ENCODE measurements around the gene PSTPIP1.

PSTPIP1 gene

DNA sequence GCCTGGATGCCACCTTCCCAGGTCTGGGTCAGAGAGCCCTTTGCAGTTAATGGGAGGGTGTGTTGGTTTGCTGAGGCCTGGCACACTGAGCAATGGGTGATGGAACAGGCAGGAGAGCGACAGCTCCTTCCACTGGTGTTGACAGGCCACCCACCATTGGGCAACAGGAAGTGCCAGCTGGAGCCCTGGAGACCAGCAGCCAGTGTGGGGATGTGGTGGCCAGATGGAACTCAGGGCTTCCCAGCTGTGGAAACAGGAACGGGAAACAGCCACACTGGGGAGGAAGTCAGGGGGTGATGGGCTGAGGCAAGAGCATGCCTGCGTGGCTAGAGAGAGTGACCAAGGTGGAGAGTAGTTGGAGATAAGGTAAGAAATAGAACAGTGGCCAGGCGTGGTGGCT lies 9.3 kb downstream of the PSTPIP1 start:
- no peak for DNase-seq (ENCODE audit: low spot score)
- in situ Hi-C loops (cut with MboI; ENCODE audit: low pct_unique_long_range_greater_than_20kb, low sequenced_read_pairs, unreplicated experiment), result no loop called here

DNA sequence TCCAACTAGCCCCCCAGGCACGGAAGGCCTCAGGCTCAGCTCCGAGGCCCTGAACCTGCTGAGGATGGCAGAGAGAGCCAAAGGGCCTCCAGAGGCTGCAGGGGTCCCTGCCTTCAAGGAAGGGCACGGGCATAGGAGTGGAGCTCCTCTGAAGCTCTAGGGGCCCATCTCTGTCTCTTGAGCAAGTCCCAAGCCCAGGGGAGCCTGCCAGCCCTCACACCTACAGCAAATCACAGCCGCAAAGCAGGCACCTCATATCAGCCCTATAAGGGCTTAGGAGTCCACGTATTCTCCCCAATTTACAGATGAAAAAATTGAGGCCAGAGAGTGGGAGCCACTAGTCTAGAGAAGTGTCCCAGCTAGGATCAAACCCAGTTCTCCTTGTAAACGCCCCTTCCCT lies 14.2 kb downstream of the PSTPIP1 start:
- in situ Hi-C loops (cut with MboI; ENCODE audit: low pct_unique_long_range_greater_than_20kb, low sequenced_read_pairs, unreplicated experiment), result no loop called here
- DNase-seq (ENCODE audit: low spot score), result no peak
- TF ChIP-seq, protein P1, sequence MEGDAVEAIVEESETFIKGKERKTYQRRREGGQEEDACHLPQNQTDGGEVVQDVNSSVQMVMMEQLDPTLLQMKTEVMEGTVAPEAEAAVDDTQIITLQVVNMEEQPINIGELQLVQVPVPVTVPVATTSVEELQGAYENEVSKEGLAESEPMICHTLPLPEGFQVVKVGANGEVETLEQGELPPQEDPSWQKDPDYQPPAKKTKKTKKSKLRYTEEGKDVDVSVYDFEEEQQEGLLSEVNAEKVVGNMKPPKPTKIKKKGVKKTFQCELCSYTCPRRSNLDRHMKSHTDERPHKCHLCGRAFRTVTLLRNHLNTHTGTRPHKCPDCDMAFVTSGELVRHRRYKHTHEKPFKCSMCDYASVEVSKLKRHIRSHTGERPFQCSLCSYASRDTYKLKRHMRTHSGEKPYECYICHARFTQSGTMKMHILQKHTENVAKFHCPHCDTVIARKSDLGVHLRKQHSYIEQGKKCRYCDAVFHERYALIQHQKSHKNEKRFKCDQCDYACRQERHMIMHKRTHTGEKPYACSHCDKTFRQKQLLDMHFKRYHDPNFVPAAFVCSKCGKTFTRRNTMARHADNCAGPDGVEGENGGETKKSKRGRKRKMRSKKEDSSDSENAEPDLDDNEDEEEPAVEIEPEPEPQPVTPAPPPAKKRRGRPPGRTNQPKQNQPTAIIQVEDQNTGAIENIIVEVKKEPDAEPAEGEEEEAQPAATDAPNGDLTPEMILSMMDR (IDR thresholded peaks at IDR 0.05; ENCODE audit: extremely low read depth, insufficient read depth, missing control alignments), result no peak

More for the DNA sequence above, 9.3 kb downstream of the PSTPIP1 start:
- TF ChIP-seq, protein P1 (IDR thresholded peaks at IDR 0.05; ENCODE audit: extremely low read depth, insufficient read depth, missing control alignments), result no peak

DNA sequence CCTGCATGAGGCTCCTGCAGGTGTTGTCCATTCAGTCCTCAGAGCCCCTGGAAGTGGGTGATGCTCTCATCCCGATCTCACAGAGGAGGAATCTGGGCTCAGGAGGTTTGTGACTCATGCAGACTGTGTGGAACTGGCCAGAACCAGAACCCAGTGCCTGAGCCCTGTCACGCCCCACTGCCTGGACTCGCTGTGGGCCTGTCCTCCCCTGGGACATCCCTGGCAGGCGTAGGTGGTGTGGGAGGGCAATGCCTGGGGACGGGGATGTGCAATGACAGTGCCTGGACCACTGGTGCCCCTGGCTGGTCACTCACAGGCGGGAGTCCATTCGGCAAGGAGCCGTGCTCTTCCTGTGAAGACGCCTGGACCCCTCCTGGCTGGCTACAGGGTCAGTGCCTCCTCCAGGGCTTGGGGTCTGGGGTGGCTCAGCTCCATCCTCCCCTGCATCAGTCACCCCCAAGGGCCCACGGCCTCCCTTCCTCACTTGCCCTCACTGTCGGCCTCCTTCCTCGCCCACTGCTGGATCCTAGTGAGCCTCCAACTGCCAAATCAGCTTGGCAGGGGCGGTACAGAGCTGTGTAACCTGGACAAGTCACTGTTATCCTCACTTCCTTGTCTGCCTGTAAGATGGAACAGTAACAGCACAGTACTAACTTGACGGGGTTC lies 14.9 kb downstream of the PSTPIP1 start:
- in situ Hi-C loops (cut with MboI; ENCODE audit: low pct_unique_long_range_greater_than_20kb, low sequenced_read_pairs, unreplicated experiment), result no loop called here
- DNase-seq (ENCODE audit: low spot score), result no peak
- TF ChIP-seq, protein P1 (IDR thresholded peaks at IDR 0.05; ENCODE audit: extremely low read depth, insufficient read depth, missing control alignments), result no peak

DNA sequence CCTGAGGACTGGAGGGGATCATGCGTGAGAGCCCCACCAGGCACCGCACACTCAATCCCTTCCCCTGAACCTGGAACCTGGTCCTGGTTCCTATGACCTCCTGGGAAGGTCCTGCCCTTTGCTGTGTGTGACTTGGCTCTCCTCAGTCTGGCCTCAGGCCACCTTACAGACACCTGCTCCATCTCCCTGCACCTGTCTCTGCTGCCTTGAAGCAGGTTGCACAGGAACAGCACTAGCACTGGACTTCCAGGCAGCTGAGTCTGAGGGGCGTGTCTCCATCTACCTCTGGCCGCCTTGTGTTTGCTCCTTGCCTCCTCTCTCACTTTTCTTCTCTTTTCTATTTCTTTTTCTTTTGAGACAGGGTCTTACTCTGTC lies 15.4 kb downstream of the PSTPIP1 start:
- in situ Hi-C loops (cut with MboI; ENCODE audit: low pct_unique_long_range_greater_than_20kb, low sequenced_read_pairs, unreplicated experiment), result no loop called here
- DNase-seq (ENCODE audit: low spot score), result no peak
- TF ChIP-seq, protein P1 (IDR thresholded peaks at IDR 0.05; ENCODE audit: extremely low read depth, insufficient read depth, missing control alignments), result no peak

DNA sequence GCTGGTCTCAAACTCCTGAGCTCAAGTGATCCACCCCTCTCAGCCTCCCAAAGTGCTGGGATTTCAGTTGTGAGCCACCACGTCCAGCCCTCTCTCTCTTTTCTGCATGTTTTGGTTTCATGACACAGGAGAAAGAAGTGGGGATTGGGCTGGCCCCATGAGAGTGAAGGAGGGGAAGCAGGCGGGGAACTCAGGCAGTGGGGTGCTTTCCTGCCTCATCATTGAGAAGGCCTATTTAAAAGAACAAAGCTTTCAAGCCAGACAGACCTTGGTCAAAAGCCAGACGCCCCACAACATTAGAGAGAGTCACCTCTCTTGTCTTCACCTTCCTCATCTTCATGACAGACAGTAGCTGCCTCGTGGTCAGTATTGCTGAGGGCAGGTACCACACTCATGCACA lies 15.9 kb downstream of the PSTPIP1 start:
- in situ Hi-C loops (cut with MboI; ENCODE audit: low pct_unique_long_range_greater_than_20kb, low sequenced_read_pairs, unreplicated experiment), result no loop called here
- DNase-seq (ENCODE audit: low spot score), result no peak
- TF ChIP-seq, protein P1 (IDR thresholded peaks at IDR 0.05; ENCODE audit: extremely low read depth, insufficient read depth, missing control alignments), result no peak

DNA sequence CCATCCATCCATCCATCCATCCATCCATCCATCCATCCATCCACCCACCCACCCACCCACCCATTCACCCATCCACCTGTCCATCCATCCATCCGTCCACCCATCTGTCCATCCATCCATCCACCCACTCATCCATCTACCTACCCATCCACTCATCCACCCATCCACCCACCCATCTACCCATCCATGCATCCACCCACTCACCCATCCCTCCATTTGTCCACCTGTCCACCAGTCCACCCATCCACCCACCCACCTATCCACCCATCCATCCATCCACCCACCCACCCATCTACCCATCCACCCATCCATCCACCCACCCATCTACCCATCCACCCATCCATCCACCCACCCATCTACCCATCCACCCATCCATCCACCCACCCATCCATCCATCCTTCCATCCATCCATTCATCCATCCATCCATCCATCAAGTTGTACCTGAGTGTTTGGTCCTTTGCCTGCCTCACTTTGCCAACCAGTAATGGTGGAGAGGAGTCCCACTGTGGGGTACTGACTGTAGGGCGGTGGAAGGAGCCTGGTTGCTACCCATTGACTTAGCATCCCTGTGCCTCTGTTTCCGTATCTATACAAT lies 17.3 kb downstream of the PSTPIP1 start:
- DNase-seq (ENCODE audit: low spot score), result no peak
- in situ Hi-C loops (cut with MboI; ENCODE audit: low pct_unique_long_range_greater_than_20kb, low sequenced_read_pairs, unreplicated experiment), result no loop called here
- TF ChIP-seq, protein P1 (IDR thresholded peaks at IDR 0.05; ENCODE audit: extremely low read depth, insufficient read depth, missing control alignments), result no peak
